Measurements from ENCODE around the gene CACNA2D3. TPM values are rescaled to one million over a fixed set of nuclear protein-coding genes. Genes with fewer than 3 reads are reported as not detected.
A peak's percentile ranks its signal among the peaks of the same experiment; 100 is the strongest.

CACNA2D3 gene
- total RNA-seq, 1 experiment from 2014 or later, result 0.91 TPM

- DNase-seq (ENCODE audit: low read depth), result no peak
Observed at GRCh38 chr3:54339608-54340007, 217.3 kb downstream of the CACNA2D3 start.

- DNase-seq (ENCODE audit: low read depth), result no peak
Observed at GRCh38 chr3:54341811-54342210, 219.5 kb downstream of the CACNA2D3 start.

- no peak for DNase-seq (ENCODE audit: low read depth)
Observed at GRCh38 chr3:54342676-54343075, 220.3 kb downstream of the CACNA2D3 start.

- DNase-seq (ENCODE audit: low read depth), result no peak
Observed at GRCh38 chr3:54343495-54343894, 221.1 kb downstream of the CACNA2D3 start.

- DNase-seq (ENCODE audit: low read depth), result no peak
Observed at GRCh38 chr3:54344601-54345231, 222.4 kb downstream of the CACNA2D3 start.

- no peak for DNase-seq (ENCODE audit: low read depth)
Observed at GRCh38 chr3:54345847-54346375, 223.6 kb downstream of the CACNA2D3 start.

- DNase-seq (ENCODE audit: low read depth), result no peak
Observed at GRCh38 chr3:54347060-54347459, 224.7 kb downstream of the CACNA2D3 start.

GRCh38 chr3:54347933-54348332 is 225.6 kb downstream of the CACNA2D3 start:
- DNase-seq (ENCODE audit: low read depth), result no peak

GRCh38 chr3:54349231-54349652 is 226.9 kb downstream of the CACNA2D3 start:
- DNase-seq (ENCODE audit: low read depth), result peak; percentile 23

GRCh38 chr3:54349691-54350090 is 227.3 kb downstream of the CACNA2D3 start:
- DNase-seq (ENCODE audit: low read depth), result no peak

- DNase-seq (ENCODE audit: low read depth), result peak; percentile 29
Observed at GRCh38 chr3:54353546-54353945, 231.2 kb downstream of the CACNA2D3 start.

- DNase-seq (ENCODE audit: low read depth), result peak; percentile 16
Observed at GRCh38 chr3:54353946-54354345, 231.6 kb downstream of the CACNA2D3 start.

GRCh38 chr3:54355800-54356199 is 233.4 kb downstream of the CACNA2D3 start:
- peak; percentile 58 for DNase-seq (ENCODE audit: low read depth)

GRCh38 chr3:54356261-54357045 is 234.1 kb downstream of the CACNA2D3 start:
- peak; percentile 81 for DNase-seq (ENCODE audit: low read depth)

- DNase-seq (ENCODE audit: low read depth), result no peak
Observed at GRCh38 chr3:54357301-54357700, 234.9 kb downstream of the CACNA2D3 start.

GRCh38 chr3:54358316-54358715 is 236.0 kb downstream of the CACNA2D3 start:
- peak; percentile 33 for DNase-seq (ENCODE audit: low read depth)

- peak; percentile 67 for DNase-seq (ENCODE audit: low read depth)
Observed at GRCh38 chr3:54358969-54359694, 236.8 kb downstream of the CACNA2D3 start.

- DNase-seq (ENCODE audit: low read depth), result no peak
Observed at GRCh38 chr3:54360320-54360719, 238.0 kb downstream of the CACNA2D3 start.

- DNase-seq (ENCODE audit: low read depth), result no peak
Observed at GRCh38 chr3:54361746-54362283, 239.5 kb downstream of the CACNA2D3 start.

GRCh38 chr3:54366007-54366750 is 243.8 kb downstream of the CACNA2D3 start:
- no peak for DNase-seq (ENCODE audit: low read depth)

GRCh38 chr3:54366839-54367238 is 244.5 kb downstream of the CACNA2D3 start:
- DNase-seq (ENCODE audit: low read depth), result no peak
